ENCODE results near the gene COLGALT1. TPM values are rescaled to one million over a fixed set of nuclear protein-coding genes. Genes with fewer than 3 reads are reported as not detected.
"Not testable (repeated sequence)": the region's sequence is repeated elsewhere in the genome, so short reads cannot be mapped to it uniquely, and the experiment has no call there.

The COLGALT1 gene
- total RNA-seq, 1 donor from 2014 or later: 104 TPM

GRCh38 chr19:17562561-17562960, 7.1 kb downstream of the COLGALT1 start:
- DNase-seq (no peak), ATAC-seq (no peak)
- peaks cover 14% of the 10 kb centered on the region for H3K4me1 ChIP-seq
- H3K36me3 ChIP-seq: peaks cover 75% of the 10 kb centered on the region
- H3K4me3 ChIP-seq: no peak overlapping the region
- H3K27ac ChIP-seq: no peak overlapping the region
- H3K9me3 ChIP-seq: no peaks in the 10 kb centered on the region
- intact Hi-C loops (cut with DNase I): no loop called here
- TF ChIP-seq CTCF (IDR thresholded peaks at IDR 0.05): no peak
- no peaks in the 10 kb centered on the region for H3K27me3 ChIP-seq

- H3K4me3 ChIP-seq: no peak overlapping the region
- no peak overlapping the region for H3K27ac ChIP-seq
- H3K27me3 ChIP-seq: no peaks in the 10 kb centered on the region
- peaks cover 83% of the 10 kb centered on the region for H3K36me3 ChIP-seq
- no peak for TF ChIP-seq CTCF (IDR thresholded peaks at IDR 0.05)
- DNase-seq: no peak
- no peak for ATAC-seq
- intact Hi-C loops (cut with DNase I): no loop called here
- no peaks in the 10 kb centered on the region for H3K9me3 ChIP-seq
- peaks cover 13% of the 10 kb centered on the region for H3K4me1 ChIP-seq
Measured at GRCh38 chr19:17564781-17565180, 9.3 kb downstream of the COLGALT1 start.

DNA sequence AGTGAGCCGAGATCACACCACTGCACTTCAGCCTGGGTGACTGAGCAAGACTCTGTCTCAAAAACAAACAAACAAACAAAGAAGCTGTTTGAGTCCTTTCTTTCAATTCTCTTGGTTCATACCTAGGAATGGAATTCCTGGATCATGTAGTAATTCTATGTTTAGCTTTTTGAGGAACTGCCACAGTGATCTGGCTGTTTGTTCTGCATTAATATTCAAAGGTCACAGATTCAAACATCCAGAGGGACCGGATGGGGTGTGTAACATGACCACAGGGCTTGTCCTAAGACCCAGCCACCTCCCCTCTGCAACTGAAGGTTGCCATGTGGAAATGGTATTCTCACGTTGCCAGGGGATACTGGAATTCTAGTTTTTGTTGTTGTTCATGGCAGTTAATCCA, 10.2 kb downstream of the COLGALT1 start:
- DNase-seq: no peak
- no peak for TF ChIP-seq CTCF (IDR thresholded peaks at IDR 0.05)
- Histone ChIP-seq H3K36me3 (peaks cover 84% of the 10 kb centered on the region), H3K4me1 (peaks cover 8% of the 10 kb centered on the region), H3K9me3 (no peaks in the 10 kb centered on the region), H3K27ac (no peak overlapping the region), H3K4me3 (no peak overlapping the region), H3K27me3 (no peaks in the 10 kb centered on the region)
- intact Hi-C loops (cut with DNase I): no loop called here
- peak; percentile 58 for ATAC-seq

- intact Hi-C loops (cut with DNase I): no loop called here
- ATAC-seq (no peak), DNase-seq (no peak)
- Histone ChIP-seq H3K27me3 (no peaks in the 10 kb centered on the region), H3K36me3 (peaks cover 88% of the 10 kb centered on the region), H3K4me1 (no peaks in the 10 kb centered on the region), H3K9me3 (no peaks in the 10 kb centered on the region), H3K4me3 (no peak overlapping the region), H3K27ac (no peak overlapping the region)
- TF ChIP-seq CTCF (IDR thresholded peaks at IDR 0.05): no peak
Measured at GRCh38 chr19:17567940-17568339, 12.5 kb downstream of the COLGALT1 start.

- intact Hi-C loops (cut with DNase I); ATAC-seq; H3K27me3 ChIP-seq; H3K4me3 ChIP-seq; DNase-seq; H3K27ac ChIP-seq; H3K9me3 ChIP-seq; H3K4me1 ChIP-seq: not testable (repeated sequence)
- peaks cover 82% of the 10 kb centered on the region for H3K36me3 ChIP-seq
Measured at GRCh38 chr19:17570291-17570690, 14.8 kb downstream of the COLGALT1 start.

- no peak overlapping the region for H3K4me3 ChIP-seq
- TF ChIP-seq CTCF (IDR thresholded peaks at IDR 0.05): no peak
- H3K27me3 ChIP-seq: no peaks in the 10 kb centered on the region
- H3K9me3 ChIP-seq: no peaks in the 10 kb centered on the region
- intact Hi-C loops (cut with DNase I): no loop called here
- DNase-seq: no peak
- H3K4me1 ChIP-seq: peaks cover 6% of the 10 kb centered on the region
- H3K36me3 ChIP-seq: peaks cover 82% of the 10 kb centered on the region
- H3K27ac ChIP-seq: no peak overlapping the region
- no peak for ATAC-seq
Measured at GRCh38 chr19:17570791-17571190, 15.3 kb downstream of the COLGALT1 start.

Measured in upper lobe of right lung (tissue), 1 donor.